ENCODE data around the gene PAK5.
"Not testable (repeated sequence)": the region's sequence is repeated elsewhere in the genome, so short reads cannot be mapped to it uniquely, and the experiment has no call there.

Gene PAK5

GRCh38 chr20:9677100-9677623 lies 161.7 kb downstream of the PAK5 start:
- DNase-seq: no peak

DNA sequence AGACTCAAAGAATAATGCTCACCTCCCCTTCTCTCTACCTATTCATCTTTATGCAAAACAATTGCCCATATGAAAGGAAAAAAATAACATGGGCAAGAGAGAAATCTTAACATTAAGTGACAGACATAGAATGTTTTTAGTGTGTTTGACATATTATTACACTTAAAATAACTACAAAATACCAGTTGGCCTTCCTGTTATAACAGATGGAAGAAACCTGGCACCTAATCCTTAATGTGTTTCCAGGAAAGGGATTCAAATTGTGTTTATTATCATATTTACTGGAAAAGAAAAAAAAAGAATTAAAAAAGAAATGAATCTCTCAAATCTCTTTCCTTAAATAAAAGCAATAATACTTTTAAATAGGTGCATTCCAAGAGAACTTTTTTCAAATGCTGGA lies 165.9 kb downstream of the PAK5 start:
- DNase-seq: no peak

DNA sequence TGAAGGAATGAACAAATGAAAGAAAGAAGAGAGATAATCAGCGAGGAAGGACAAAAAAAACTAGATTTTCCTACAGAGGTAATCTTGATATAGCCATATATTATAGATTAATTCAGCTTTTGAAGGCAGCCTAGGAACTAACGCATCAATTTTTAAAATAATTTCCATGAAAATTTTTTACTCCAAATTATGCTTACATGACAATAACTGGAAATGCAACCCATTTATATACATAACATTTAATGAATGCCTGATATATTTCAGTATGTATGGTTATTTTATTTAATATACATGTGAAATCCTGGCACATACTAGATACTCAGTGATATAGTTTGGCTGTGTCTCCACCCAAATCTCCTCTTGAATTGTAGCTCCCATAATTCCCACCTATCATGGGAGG lies 166.8 kb downstream of the PAK5 start:
- DNase-seq: no peak

DNA sequence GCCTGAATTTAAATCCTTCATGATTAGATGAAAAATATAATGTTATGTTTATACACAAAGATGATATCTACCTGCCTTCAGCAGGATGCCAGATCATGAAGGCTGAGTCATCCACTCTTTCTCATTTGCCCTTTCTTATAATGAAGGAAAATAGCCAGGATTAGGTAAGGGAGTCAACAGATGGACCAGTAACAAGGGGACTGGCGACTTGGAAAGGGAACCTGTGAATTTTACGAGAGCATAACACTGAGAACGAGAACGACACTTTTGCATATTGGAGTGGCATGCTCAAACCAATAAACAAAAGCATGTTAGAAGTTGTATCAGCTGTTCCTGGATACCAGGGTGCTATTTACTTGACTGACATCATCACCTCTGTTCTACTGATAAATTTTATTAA lies 170.5 kb downstream of the PAK5 start:
- no peak for DNase-seq

GRCh38 chr20:9663423-9663822 lies 175.5 kb downstream of the PAK5 start:
- DNase-seq: no peak

DNA sequence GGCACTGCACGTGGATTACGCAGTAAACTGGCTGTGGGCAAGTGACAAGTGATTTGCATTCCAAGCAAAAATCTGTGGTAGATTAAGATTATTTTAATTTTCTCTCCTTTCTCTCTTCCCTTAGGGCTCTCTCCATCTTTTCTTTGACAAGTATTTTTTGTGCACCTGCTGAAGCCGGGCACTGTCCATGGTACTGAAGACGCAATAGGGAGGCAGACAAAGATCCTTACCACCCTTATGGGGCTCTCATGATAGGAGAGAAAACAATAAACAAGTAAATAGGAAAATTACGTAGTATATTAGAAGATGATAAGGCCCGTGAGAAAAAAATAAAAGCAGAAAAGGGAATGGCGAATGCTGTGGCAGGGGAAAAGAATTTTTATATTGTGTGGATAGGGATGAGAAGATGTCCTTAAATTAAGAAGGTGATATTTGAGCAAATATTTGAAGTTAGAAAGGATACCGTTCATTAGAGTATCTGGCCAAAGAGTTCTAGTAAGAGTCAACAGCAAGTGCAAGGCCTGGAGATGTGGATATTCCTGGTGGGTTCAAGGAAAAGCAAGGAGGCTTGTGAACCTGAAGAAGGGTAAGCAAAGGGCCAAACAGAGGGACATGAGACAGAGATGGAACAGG lies 178.5 kb downstream of the PAK5 start:
- no peak for DNase-seq

DNA sequence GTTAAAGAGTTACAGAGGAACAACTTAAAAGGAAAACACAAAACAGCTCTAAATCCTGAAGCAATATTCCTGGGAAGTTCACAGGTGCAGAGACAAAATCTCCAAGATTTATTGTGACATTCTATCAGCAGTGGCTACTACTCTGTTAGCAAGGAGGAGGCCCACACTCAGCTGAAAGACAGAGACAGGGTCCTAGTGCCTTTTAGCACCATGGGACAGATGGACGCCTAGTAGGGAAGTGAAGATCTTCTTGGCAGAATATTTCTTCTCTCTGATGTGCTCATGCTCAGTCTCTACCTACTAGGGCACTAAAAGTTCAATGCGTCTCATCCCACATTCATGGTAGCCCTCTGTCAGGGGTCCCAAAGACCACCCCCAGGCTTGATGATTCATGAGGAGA lies 191.1 kb downstream of the PAK5 start:
- DNase-seq: no peak

DNA sequence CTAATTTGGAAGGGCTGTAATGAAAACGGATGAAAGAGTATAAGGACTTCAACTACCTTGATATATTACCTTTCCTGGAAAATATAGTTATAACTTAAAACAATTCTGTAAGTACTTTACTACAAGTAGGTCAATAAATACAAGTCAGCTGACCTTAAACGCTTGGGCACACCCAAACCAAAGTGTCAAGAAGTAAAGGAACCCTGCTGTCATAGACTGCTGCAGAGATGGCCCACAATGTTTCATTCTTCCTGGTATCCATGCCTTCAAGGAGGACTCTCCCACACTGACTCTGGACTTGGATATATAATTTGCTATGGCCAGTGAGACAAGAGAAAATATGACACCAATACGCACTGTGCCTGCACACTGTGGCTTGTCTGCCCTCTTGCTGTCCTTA lies 192.5 kb downstream of the PAK5 start:
- no peak for DNase-seq

DNA sequence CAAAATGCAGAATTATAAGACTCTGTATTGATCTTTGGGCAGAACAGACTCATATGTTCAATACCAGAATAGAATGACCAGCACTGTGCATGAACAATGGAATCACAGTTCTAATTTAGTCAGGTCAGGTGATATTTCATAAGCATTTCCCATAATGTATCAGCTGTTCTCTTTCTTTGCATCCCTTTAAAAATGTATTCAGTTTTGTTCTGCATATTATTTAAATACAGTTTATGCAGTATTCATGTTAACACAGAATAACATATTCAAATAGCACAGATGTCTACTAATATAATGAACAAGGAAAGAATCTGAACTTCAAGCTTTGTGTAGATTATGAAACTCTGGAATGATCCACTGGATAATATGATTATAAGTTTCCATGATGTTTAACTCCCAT lies 196.0 kb downstream of the PAK5 start:
- DNase-seq: no peak

DNA sequence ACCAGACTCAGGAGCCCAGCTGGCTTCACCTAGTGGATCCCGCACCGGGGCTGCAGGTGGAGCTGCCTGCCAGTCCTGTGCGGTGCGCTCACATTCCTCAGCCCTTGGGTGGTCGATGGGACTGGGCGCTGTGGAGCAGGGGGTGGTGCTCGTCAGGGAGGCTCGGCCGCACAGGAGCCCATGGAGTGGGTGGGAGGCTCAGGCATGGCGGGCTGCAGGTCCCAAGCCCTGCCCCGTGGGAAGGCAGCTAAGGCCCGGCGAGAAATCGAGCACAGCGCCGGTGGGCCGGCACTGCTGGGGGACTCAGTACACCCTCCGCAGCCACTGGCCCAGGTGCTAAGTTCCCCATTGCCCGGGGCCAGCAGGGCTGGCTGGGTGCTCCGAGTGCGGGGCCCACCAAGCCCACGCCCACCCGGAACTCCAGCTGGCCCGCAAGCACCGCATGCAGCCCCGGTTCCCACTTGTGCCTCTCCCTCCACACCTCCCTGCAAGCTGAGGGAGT lies 197.3 kb downstream of the PAK5 start:
- DNase-seq: not testable (repeated sequence)

GRCh38 chr20:9637889-9638288 lies 201.0 kb downstream of the PAK5 start:
- no peak for DNase-seq

DNA sequence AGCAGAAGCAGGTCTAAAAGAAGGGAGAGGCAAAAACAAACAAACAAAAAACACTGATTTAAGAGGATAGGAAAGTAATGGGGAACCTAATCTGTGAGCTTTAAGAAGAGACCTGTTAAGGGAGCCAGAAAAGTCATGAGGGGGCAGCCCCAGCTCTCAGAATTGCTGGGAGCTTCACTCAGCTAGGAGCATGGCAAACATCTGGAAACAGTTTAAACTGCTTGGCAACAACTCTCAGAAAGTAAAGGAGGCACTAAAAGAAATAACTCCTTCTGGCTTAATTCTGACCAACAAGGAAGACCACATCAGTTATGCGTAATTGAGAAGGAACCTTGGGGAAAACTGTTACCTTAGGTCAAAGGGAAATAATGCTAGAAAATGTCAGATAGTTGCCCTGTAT lies 203.1 kb downstream of the PAK5 start:
- DNase-seq: no peak

- no peak for DNase-seq
Measured at GRCh38 chr20:9634327-9634726, 204.5 kb downstream of the PAK5 start.

GRCh38 chr20:9632991-9633390 lies 205.9 kb downstream of the PAK5 start:
- DNase-seq: peak; percentile 29 to 68

GRCh38 chr20:9632265-9632664 lies 206.6 kb downstream of the PAK5 start:
- no peak for DNase-seq

DNA sequence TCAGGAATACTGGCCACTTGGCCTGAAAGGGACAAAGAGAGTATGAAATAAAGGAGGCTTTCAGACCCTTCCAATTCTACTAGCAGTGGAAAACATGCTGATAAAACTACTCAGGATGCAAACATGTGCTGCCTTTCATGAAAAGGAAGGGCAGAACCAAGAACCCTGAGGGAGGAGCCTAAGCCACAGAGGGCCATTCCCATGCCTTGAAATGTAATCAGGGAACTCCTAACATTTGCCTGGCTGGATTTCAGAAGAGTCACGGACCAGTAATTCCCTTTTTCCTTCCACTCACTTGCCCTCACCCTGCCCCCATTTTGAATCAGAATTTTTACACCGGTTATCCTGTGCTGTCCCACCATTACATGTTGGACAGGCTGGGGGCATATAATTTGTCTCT lies 208.3 kb downstream of the PAK5 start:
- peak in 1 of 2 donors; percentile 57 for DNase-seq

- DNase-seq: peak; percentile 44 to 73
Measured at GRCh38 chr20:9629831-9630230, 209.0 kb downstream of the PAK5 start.

DNA sequence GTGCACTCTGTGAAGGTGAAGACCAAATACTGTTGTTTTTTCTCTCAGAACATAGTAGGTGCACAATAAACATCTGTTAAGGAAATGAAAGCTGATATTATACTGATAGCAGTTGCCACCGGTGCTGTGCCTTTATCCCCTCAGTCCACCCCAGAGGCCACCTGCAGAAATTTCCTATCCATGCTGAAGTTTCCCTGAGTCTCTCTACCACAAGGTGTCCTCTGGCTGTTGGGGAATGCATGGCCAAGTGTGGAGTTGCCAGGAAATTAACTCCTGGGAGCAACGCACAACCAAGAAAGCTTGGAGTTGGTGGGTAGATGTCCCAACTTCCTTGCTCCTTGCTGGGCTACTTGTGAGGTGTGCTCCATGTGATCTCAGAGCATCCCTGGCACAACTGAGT lies 210.3 kb downstream of the PAK5 start:
- no peak for DNase-seq

GRCh38 chr20:9628141-9628540 lies 210.7 kb downstream of the PAK5 start:
- DNase-seq: peak in 1 of 2 donors; percentile 15

GRCh38 chr20:9627219-9627618 lies 211.7 kb downstream of the PAK5 start:
- DNase-seq: no peak

- DNase-seq: no peak
Measured at GRCh38 chr20:9626357-9626756, 212.5 kb downstream of the PAK5 start.

DNA sequence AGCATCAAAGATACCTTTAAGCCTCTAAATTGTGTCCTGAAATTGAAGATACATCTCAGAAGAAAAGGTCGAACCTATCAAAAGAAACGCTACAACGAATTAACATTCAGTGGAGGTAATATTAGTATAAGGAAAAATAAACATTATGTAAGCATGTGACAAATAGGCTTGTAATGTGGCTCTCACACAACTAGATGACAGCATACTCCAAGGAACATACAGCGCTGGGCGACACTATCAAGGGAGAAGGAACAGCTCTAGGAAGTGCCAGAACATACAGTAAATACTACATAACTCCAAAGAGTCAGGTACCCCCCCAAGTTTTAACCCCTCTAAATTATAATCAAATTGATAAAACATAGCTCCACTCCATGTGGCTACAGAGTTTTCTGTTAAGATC lies 220.9 kb downstream of the PAK5 start:
- peak; percentile 29 to 61 for DNase-seq

DNA sequence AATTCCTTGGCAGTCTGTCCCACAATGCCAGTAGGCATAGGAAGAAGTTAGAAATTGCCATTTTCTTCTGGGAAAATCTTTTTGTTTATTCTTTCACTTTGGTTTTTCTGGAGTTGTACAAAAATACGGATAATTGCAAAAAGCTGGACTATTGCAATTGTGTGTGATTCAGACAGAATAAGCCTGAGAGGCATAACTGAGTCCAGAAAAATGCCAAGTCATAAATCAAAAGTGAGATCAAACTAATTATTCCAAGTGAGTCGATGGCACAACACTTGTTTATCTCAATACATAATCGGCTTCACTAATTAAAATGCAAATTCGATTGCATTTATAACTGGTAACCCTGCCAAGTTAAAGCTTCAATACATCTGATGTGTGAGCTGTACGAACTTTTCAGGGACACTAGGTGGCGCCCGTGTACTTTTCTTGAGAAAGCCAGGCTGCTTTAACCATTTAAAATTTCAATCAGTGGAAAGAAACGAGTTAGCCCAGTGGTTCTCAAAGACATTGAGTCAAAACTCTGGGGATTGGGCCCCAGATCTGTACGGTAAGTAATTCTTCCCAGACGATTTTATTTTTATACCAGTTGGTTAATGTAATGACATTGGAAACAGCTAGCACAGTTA lies 221.9 kb downstream of the PAK5 start:
- peak; percentile 51 to 83 for DNase-seq

DNA sequence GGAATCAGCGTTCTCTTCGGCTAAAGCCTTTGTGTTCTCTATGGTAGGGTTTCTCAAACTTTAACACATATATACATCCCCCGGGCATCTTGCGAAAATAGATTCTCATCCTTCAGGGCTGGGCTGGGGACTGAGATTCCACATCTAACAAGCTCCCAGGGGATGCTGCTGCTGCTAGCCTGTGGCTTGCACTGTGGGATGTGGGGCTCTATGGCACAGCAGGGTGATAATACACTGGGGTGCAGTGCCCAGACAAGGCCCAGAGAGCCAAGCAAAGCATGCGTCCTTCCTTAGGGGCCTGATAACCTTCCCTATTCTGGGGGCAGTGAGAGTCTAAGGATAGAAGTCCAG lies 222.4 kb downstream of the PAK5 start:
- DNase-seq: no peak
